Stimulated activated CD8-positive, alpha-beta memory T cell treated with anti-CD3 and anti-CD28 coated beads, Interleukin-4, amount 100 ng/mL, for 24 hours (primary cell): Measurements from ENCODE around the gene NFYC.
A peak's percentile ranks its signal among the peaks of the same experiment; 100 is the strongest.

Experiments used
- DNase-seq: peaks from one replicate; pipeline ENCODE4 v3.0.0-alpha.2; 2020; ENCODE audit warnings: low read depth

The NFYC gene

DNA sequence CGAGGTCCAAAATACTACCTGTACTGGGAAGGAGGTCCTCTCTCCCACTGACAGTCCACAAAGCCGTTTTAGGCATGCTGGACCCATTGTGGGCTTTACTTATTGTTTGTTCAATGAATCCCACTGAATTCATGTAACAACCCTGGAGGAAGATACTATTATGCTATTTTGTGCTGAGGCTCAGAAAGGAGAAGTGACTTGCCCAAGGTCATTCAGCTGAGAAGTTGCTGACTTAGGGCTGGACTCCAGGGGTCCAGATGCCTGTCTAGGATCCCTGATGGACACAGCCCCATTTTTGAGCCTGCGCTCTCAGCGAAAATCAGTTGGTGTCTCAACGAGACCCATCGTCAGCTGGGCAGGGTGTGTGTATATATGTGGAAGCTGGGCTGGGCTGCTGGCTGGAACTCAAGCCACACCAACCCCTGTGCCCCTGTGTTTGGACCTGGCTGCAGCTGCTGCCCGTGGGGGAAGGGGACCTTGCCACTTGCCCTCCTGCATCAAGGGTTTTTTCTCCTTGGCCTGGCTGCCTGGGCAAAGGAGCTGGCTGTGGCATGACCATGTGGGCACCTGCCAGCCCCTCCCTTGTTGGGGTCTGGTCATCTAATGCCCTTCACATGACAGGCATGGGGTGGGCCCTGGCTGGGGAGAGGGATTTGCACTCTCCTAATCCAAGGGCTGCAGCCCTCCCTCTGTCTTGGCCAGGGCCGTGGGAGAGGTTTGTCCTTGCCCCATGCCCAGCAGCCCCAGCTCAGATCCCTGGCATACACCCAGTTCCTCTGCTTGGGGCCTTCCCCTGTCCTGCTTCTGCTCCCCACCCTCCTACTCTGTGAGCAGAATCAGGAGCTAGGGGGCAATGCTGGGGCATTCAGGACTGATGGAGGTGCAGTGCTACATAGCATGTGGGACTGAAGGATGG lies 107.1 kb downstream of the NFYC start:
- DNase-seq, result no peak

DNA sequence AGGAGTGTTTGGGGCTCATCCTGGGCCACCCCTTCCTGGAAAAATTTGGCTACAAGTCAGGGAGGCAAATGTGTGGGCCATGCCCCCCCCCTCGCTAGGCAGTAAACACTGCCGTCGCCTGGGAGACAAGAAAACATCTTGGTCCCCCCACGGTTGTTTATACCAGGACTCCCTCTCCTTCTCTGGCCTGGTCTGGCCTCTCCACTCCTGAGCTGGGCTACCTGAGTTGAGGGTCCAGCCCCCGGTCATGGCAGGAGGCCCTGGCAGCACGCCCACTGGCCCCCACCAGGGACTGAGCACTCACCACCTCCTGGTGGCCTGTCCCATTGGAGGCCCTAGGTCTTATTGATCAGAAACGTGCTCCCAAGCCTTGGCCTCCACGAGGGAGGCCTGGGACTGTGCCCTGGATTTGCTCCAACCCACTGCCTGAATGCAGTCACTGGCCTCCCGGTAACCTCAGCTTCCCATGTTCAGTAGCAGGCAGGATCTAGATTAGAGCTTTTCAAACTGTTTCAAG lies 107.9 kb downstream of the NFYC start:
- DNase-seq, result no peak

DNA sequence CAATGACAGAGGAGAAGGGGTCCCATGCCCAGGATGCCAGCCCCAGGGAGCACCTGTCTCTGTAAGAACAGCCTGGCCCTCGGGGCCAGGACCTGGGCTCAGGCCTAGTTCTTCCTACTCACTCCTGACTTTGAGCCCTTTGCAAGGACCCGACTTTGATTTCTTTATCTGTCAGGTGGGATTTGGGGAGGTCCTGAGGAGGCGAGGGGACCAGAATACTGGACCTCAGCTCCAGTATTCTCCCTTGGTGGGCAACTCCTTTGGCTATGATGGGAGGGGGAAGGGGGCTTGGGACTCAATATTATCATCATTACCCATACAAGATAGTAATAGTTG lies 110.2 kb downstream of the NFYC start:
- DNase-seq, result no peak

DNA sequence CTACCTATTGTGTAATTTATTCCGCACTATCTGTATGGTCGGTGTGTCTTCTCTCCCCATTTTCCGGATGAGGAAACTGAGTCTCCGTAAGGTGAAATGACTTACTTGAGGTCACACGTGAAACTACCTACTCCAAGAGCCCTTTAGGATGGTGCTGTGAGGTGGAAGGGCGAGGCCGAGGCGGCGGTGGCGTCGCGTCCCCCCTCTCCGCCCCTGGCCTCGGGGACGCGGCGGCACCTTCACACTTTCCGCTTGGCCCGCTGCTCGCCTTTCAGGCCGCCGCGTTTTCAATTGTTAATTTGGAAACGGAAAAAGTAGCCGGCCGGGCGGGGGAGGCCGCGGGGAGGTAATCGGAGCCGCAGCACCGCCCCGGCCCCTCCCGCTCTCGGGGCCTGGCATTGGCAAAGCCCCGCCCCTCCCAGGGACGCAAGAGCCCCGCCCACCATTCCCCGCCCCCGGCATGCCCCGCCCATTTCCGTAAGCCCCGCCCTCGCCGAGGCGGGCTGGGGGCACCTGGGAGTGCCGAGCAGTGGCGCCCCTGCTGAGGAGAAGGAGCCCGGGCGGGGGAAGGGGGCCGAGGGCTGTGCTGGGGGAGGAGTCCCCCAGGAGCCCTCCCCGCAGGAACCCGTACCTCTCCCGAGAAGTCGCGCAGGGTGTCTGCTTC lies 110.7 kb downstream of the NFYC start:
- peak; percentile 71 for DNase-seq

DNA sequence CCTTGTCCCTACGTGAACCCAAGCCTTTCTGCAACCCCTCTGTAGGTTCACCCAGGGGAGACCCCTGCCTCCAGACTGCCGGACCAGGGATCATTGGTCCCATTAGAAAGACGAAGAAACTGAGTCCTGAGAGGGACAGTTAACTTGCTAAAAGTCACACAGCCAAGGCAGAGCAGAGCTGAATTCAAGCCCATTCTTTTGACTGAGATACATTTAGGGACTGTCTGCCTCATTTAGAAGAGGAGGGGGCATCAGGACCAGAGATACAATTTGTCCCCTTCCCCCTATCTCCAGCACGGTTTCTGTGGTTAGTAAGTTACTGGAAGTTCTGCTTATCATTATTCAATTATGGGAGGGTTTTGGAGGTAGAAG lies 111.2 kb downstream of the NFYC start:
- DNase-seq, result no peak

GRCh38 chr1:40803447-40803846 lies 111.9 kb downstream of the NFYC start:
- no peak for DNase-seq

- no peak for DNase-seq
These were observed 112.4 kb downstream of the NFYC start for GRCh38 chr1:40803902-40804301.

GRCh38 chr1:40806240-40806639 lies 114.7 kb downstream of the NFYC start:
- no peak for DNase-seq

- no peak for DNase-seq
These were observed 115.5 kb downstream of the NFYC start for GRCh38 chr1:40806731-40807695.

DNA sequence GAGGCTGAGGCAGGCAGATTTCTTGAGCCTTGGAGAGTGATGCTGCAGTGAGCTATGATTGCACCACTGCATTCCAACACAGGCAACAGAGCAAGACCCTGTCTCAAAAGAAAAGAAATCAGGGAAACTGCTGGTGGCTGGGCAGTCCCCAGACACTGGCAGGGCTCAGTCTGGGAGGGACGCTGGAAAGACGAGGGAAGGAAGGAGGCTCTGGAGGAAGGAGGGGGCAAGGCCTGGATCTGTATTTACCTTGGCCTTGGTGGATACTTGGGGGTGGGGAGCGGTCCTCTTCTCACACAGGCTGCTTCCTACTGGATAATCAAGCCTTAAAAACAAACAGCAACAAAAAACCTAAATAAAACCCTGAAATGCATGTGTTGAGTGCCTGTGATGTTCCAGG lies 116.5 kb downstream of the NFYC start:
- DNase-seq, result no peak

DNA sequence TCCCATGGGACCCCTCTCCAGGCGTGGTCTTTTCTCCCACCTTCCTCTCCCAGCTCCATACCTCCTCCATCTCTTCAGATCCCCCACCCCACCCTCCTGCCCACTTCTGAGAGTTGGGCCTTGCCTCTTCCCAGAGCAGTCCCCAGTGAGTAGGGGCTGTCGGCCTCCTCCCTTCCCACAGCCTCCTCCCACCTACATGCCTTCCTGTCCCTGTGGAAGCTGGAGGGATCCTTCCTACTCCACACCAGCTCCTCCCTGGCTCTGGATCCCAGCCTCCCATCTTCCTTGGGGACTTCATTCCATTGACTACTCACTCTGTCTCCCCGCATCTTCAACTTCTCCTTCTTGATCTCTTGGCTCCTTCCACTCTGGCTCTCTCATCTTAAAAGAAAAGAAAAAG lies 116.9 kb downstream of the NFYC start:
- no peak for DNase-seq

GRCh38 chr1:40808909-40809308 lies 117.4 kb downstream of the NFYC start:
- DNase-seq, result no peak

- DNase-seq, result no peak
These were observed 119.4 kb downstream of the NFYC start for GRCh38 chr1:40810927-40811326.

- DNase-seq, result no peak
These were observed 123.9 kb downstream of the NFYC start for GRCh38 chr1:40815420-40815819.

DNA sequence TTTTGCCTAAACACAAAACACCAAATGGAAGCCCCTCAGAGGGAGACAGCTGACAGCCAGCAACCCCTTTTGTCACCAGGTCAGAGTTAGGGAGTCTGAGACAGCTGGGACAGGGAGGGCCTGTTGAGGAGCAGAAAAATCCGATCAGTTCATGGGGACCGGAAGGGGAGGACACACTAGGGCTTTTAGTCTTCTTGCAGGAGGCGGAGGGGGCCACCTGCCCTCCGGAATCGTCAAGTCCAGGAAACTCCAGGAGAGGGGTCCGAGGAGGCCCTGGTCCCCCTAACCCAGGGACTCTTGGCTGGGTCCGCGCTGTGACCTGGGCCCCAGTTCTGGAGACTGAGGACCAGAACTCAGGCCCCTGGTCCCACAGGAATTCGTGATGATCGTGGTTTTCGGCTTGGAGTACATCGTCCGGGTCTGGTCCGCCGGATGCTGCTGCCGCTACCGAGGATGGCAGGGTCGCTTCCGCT lies 126.3 kb downstream of the NFYC start:
- DNase-seq, result no peak

GRCh38 chr1:40818264-40818961 lies 126.9 kb downstream of the NFYC start:
- peak; percentile 81 for DNase-seq

DNA sequence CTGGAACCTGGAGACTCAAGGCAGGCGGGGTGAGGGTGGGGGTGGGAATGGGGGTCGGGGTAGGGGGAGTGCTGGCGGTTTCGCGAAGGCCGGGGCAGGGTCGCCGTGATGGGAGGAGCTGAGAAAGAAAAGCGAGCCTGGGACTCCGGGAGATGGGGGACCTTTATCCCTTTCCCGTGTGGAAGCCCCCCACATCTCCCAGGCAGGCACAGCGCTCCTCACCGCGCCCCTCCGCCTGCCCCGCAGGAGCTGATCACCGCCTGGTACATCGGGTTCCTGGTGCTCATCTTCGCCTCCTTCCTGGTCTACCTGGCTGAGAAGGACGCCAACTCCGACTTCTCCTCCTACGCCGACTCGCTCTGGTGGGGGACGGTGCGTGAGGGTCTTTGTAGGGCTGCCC lies 127.6 kb downstream of the NFYC start:
- DNase-seq, result no peak

DNA sequence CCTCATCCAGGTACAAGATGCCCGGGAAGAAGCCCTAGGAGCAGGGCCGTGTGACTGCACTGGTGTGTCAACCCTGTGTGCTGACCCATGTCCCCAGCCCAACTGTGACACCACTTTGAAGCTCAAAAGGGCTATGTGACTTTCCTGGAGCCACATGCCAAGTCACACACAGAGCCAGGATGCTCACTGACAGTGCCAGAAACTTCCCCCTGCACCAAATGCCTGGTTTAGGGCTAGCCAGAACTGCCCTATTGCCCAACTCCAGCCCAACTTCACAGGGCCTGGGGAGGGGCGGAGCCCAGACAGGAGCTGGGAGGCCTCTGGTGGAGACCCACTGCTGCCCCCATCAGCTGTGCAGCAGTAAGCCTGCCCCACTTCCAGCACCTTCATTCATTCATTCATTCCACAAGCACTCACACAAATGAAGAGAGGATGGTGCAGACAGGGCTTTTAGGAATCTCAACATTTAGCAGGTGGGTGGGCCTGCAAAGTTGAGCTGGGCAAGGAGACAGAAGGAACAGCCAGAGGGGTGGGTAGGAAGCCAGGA lies 128.8 kb downstream of the NFYC start:
- DNase-seq, result no peak
